HCT116 (cell line): Measurements from ENCODE around the gene SRR.

Source experiments
- CEBPB ChIP-seq: IDR thresholded peaks from 2 replicates; pipeline ENCODE4 v1.6.1; 2012; ENCODE audit warnings: low read depth
- EZH2 ChIP-seq: fragments of 200-600 bp; sonication (generic); IDR thresholded peaks from 2 replicates; pipeline ENCODE4 v1.6.1; 2017; ENCODE audit warnings: antibody characterized with exemption, mixed run types
- POLR2AphosphoS5 ChIP-seq: IDR thresholded peaks from 2 replicates; pipeline ENCODE4 v1.6.1; 2011; ENCODE audit warnings: mild to moderate bottlenecking, low read depth, low read length, moderate library complexity
- TF ChIP-seq, protein P1 (sequence below): IDR thresholded peaks from 2 replicates; pipeline ENCODE4 v1.6.1; 2012; ENCODE audit warnings: low read depth
- TF ChIP-seq, protein P2 (sequence below), 3 experiments: fragments of 200-600 bp in 1 of 3; sonication (generic) in 1 of 3; IDR thresholded peaks in 2 of 3; conservative IDR thresholded peaks in 1 of 3; 2 replicates each; pipeline ENCODE4 v1.5.1; 2012 to 2017; ENCODE audit warnings: low read depth in 2 of 3, low read length in 2 of 3, antibody characterized with exemption in 1 of 3, borderline replicate concordance in 1 of 3, control low read depth in 1 of 3, mild to moderate bottlenecking in 1 of 3, mixed read lengths in 1 of 3, mixed run types in 1 of 3, moderate library complexity in 1 of 3; ENCODE audit not compliant: insufficient read depth in 1 of 3

DNA sequence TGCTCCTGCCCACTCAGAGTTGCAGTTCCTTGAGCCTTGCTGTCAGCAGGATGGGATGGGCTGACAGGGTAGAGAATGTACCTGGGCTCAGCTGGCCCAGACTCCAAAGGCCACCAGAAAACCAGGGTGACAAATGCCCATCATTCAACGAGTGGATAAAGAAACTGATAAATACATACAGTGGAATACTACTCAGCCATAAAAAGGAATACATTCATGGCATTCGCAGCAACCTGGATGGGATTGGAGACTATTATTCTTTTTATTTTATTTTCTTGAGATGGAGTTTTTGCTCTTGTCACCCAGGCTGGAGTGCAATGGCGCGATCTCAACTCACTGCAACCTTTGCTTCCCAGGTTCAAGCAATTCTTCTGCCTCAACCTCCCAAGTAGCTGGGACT lies 53.5 kb downstream of the SRR start:
- TF ChIP-seq, protein P1, sequence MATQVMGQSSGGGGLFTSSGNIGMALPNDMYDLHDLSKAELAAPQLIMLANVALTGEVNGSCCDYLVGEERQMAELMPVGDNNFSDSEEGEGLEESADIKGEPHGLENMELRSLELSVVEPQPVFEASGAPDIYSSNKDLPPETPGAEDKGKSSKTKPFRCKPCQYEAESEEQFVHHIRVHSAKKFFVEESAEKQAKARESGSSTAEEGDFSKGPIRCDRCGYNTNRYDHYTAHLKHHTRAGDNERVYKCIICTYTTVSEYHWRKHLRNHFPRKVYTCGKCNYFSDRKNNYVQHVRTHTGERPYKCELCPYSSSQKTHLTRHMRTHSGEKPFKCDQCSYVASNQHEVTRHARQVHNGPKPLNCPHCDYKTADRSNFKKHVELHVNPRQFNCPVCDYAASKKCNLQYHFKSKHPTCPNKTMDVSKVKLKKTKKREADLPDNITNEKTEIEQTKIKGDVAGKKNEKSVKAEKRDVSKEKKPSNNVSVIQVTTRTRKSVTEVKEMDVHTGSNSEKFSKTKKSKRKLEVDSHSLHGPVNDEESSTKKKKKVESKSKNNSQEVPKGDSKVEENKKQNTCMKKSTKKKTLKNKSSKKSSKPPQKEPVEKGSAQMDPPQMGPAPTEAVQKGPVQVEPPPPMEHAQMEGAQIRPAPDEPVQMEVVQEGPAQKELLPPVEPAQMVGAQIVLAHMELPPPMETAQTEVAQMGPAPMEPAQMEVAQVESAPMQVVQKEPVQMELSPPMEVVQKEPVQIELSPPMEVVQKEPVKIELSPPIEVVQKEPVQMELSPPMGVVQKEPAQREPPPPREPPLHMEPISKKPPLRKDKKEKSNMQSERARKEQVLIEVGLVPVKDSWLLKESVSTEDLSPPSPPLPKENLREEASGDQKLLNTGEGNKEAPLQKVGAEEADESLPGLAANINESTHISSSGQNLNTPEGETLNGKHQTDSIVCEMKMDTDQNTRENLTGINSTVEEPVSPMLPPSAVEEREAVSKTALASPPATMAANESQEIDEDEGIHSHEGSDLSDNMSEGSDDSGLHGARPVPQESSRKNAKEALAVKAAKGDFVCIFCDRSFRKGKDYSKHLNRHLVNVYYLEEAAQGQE: no peak
- TF ChIP-seq, protein P2, sequence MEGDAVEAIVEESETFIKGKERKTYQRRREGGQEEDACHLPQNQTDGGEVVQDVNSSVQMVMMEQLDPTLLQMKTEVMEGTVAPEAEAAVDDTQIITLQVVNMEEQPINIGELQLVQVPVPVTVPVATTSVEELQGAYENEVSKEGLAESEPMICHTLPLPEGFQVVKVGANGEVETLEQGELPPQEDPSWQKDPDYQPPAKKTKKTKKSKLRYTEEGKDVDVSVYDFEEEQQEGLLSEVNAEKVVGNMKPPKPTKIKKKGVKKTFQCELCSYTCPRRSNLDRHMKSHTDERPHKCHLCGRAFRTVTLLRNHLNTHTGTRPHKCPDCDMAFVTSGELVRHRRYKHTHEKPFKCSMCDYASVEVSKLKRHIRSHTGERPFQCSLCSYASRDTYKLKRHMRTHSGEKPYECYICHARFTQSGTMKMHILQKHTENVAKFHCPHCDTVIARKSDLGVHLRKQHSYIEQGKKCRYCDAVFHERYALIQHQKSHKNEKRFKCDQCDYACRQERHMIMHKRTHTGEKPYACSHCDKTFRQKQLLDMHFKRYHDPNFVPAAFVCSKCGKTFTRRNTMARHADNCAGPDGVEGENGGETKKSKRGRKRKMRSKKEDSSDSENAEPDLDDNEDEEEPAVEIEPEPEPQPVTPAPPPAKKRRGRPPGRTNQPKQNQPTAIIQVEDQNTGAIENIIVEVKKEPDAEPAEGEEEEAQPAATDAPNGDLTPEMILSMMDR (IDR thresholded peaks at IDR 0.05 in 2 of 3, conservative IDR thresholded peaks at IDR 0.05 in 1 of 3; ENCODE audit: borderline replicate concordance in 1 of 3, insufficient read depth in 1 of 3, low read depth in 2 of 3, low read length in 2 of 3): no peak
- TF ChIP-seq EZH2 (no peak), CEBPB (no peak), POLR2AphosphoS5 (no peak)
